HL-60/S4 treated with phorbol 12-myristate 13-acetate at 8.2 ng/mL for 4 days and 3 days (cell line): ENCODE measurements around the gene VASP.

ENCODE experiments used
- in situ Hi-C: fragments of 300-500 bp; cut with MboI; formaldehyde crosslinking; loops from 2 replicates; pipeline ENCODE4 v1.15.0; 2022; ENCODE audit warnings: low sequenced_read_pairs

The VASP gene

GRCh38 chr19:45473682-45474605, 33.3 kb upstream of the VASP start:
- in situ Hi-C loops, result no loop called here

GRCh38 chr19:45474606-45475521, 32.4 kb upstream of the VASP start:
- in situ Hi-C loops, result loop anchor here (5.0 kb wide), 1 partner anchor 38 kb away; no protein-coding TSS in a partner anchor

GRCh38 chr19:45475537-45476291, 31.6 kb upstream of the VASP start:
- in situ Hi-C loops, result loop anchor here (5.0 kb wide), 1 partner anchor 38 kb away; no protein-coding TSS in a partner anchor

GRCh38 chr19:45476304-45476703, 31.0 kb upstream of the VASP start:
- in situ Hi-C loops, result loop anchor here (5.0 kb wide), 1 partner anchor 39 kb away; no protein-coding TSS in a partner anchor

- in situ Hi-C loops, result loop anchor here (5.0 kb wide), 1 partner anchor 40 kb away; no protein-coding TSS in a partner anchor
These were observed 30.1 kb upstream of the VASP start for GRCh38 chr19:45477186-45477585.

GRCh38 chr19:45477713-45478453, 29.4 kb upstream of the VASP start:
- in situ Hi-C loops, result loop anchor here (5.0 kb wide), 1 partner anchor 41 kb away; no protein-coding TSS in a partner anchor

- in situ Hi-C loops, result loop anchor here (5.0 kb wide), 1 partner anchor 41 kb away; no protein-coding TSS in a partner anchor
These were observed 28.6 kb upstream of the VASP start for GRCh38 chr19:45478454-45479238.

GRCh38 chr19:45483033-45483432, 24.2 kb upstream of the VASP start:
- in situ Hi-C loops, result no loop called here

GRCh38 chr19:45484273-45484945, 22.9 kb upstream of the VASP start:
- in situ Hi-C loops, result no loop called here

- in situ Hi-C loops, result no loop called here
These were observed 21.8 kb upstream of the VASP start for GRCh38 chr19:45485305-45486077.

- in situ Hi-C loops, result no loop called here
These were observed 18.6 kb upstream of the VASP start for GRCh38 chr19:45488708-45489107.

- in situ Hi-C loops, result no loop called here
These were observed 17.9 kb upstream of the VASP start for GRCh38 chr19:45489216-45489855.

- in situ Hi-C loops, result no loop called here
These were observed 15.1 kb upstream of the VASP start for GRCh38 chr19:45492137-45492626.

GRCh38 chr19:45492627-45493470, 14.4 kb upstream of the VASP start:
- in situ Hi-C loops, result no loop called here

- in situ Hi-C loops, result no loop called here
These were observed 12.9 kb upstream of the VASP start for GRCh38 chr19:45494261-45494916.

GRCh38 chr19:45495178-45495577, 12.1 kb upstream of the VASP start:
- in situ Hi-C loops, result no loop called here
